GM23248 (cell line): ENCODE results near the gene DRD4. TPM values are rescaled to one million over a fixed set of nuclear protein-coding genes. Genes with fewer than 3 reads are reported as not detected.
"Not testable (repeated sequence)": the region's sequence is repeated elsewhere in the genome, so short reads cannot be mapped to it uniquely, and the experiment has no call there.

Experiments used
- DNase-seq: peaks from one replicate; pipeline ENCODE4 v3.0.0-alpha.2; 2015
- H2AFZ ChIP-seq: fragments of 200-600 bp; sonication (generic); 2 replicates; pipeline ENCODE4 v1.6.1; 2016; ENCODE audit warnings: antibody characterized with exemption
- H3F3A ChIP-seq: fragments of 200-600 bp; sonication (generic); 2 replicates; pipeline ENCODE4 v1.6.1; 2016; ENCODE audit warnings: mild to moderate bottlenecking, antibody characterized with exemption, mixed run types; ENCODE audit not compliant: insufficient read depth
- H3K27ac ChIP-seq: fragments of 200-600 bp; sonication (generic); 2 replicates; pipeline ENCODE4 v1.5.1; 2016; ENCODE audit warnings: mild to moderate bottlenecking
- H3K27me3 ChIP-seq: fragments of 200-600 bp; sonication (generic); replicated peaks from 2 replicates; pipeline ENCODE4 v1.6.1; 2016; ENCODE audit warnings: mild to moderate bottlenecking; ENCODE audit not compliant: insufficient read depth
- H3K36me3 ChIP-seq: fragments of 200-600 bp; sonication (generic); 2 replicates; pipeline ENCODE4 v1.6.1; 2016; ENCODE audit warnings: low read depth, mild to moderate bottlenecking
- H3K4me1 ChIP-seq: fragments of 200-600 bp; sonication (generic); 2 replicates; pipeline ENCODE4 v1.6.1; 2016; ENCODE audit warnings: mild to moderate bottlenecking; ENCODE audit not compliant: insufficient read depth
- H3K4me2 ChIP-seq: fragments of 200-600 bp; sonication (generic); one replicate; pipeline ENCODE4 v1.6.1; 2016; ENCODE audit warnings: mild to moderate bottlenecking; ENCODE audit not compliant: unreplicated experiment
- H3K4me3 ChIP-seq: fragments of 200-600 bp; sonication (generic); 2 replicates; pipeline ENCODE4 v1.5.1; 2016; ENCODE audit warnings: mild to moderate bottlenecking
- H3K79me2 ChIP-seq: fragments of 200-600 bp; sonication (generic); 2 replicates; pipeline ENCODE4 v1.6.1; 2016; ENCODE audit warnings: mild to moderate bottlenecking; ENCODE audit not compliant: insufficient read depth
- H3K9ac ChIP-seq: fragments of 200-600 bp; sonication (generic); 2 replicates; pipeline ENCODE4 v1.6.1; 2016; ENCODE audit warnings: mild to moderate bottlenecking
- H3K9me2 ChIP-seq: fragments of 200-600 bp; sonication (generic); 2 replicates; pipeline ENCODE4 v1.6.1; 2016; ENCODE audit warnings: mixed run types, mild to moderate bottlenecking, moderate library complexity; ENCODE audit not compliant: insufficient read depth
- H3K9me3 ChIP-seq: fragments of 200-600 bp; sonication (generic); one replicate; pipeline ENCODE4 v1.6.1; 2017; ENCODE audit warnings: low read depth
- H4K20me1 ChIP-seq: fragments of 200-600 bp; sonication (generic); 2 replicates; pipeline ENCODE4 v1.6.0; 2016; ENCODE audit not compliant: insufficient read depth
- EZH2 ChIP-seq: fragments of 200-600 bp; sonication (generic); IDR thresholded peaks from 2 replicates; pipeline ENCODE4 v1.6.1; 2018; ENCODE audit warnings: antibody characterized with exemption, mild to moderate bottlenecking; ENCODE audit not compliant: insufficient read depth, poor library complexity, severe bottlenecking
- EZH2phosphoT487 ChIP-seq: fragments of 200-600 bp; sonication (generic); IDR thresholded peaks from 2 replicates; pipeline ENCODE4 v1.6.1; 2018; ENCODE audit warnings: antibody characterized with exemption, moderate library complexity, mild to moderate bottlenecking, low read depth; ENCODE audit not compliant: insufficient read depth
- WGBS, 2 experiments: methylation state at CpG; one replicate each; pipeline ENCODE4 v1.1.6; 2015 to 2017; ENCODE audit warnings: low lambda C conversion rate in 2 of 2, low coverage in 1 of 2; ENCODE audit errors: missing lambda C conversion rate in 2 of 2; 5-methylcytosine and 5-hydroxymethylcytosine counted together
- in situ Hi-C: fragments of 300-500 bp; cut with MboI; formaldehyde crosslinking; loops from 2 replicates; pipeline ENCODE4 v1.15.0; 2020
- polyA plus RNA-seq: library from polyadenylated mRNA; unstranded; fragments of >200 nt; fragmentation: Nextera tagmentation; extraction: Ambion mirVana; gene quantifications from 2 replicates; pipeline ENCODE4 v1.2.1, GENCODE V29; 2016
- total RNA-seq: library from RNA; depleted of rRNA; stranded (reverse); fragments of >200 nt; shearing (Covaris generic); gene quantifications from 2 replicates; pipeline ENCODE4 v1.2.3, GENCODE V29; 2014; rRNA removed

DRD4 gene
- total and polyA plus RNA-seq, 2 experiments from 2014 or later = not detected

GRCh38 chr11:689625-690024, 52.6 kb downstream of the DRD4 start:
- Histone ChIP-seq H3K9me2 (no peaks in the 10 kb centered on the region), H3K27ac (no peak overlapping the region), H4K20me1 (no peaks in the 10 kb centered on the region), H2AFZ (no peak overlapping the region), H3K9ac (no peak overlapping the region), H3K36me3 (peaks cover 14% of the 10 kb centered on the region; the same call in 1 of the 2 replicates), H3K4me1 (peaks cover 11% of the 10 kb centered on the region), H3F3A (no peaks in the 10 kb centered on the region), H3K4me3 (no peak overlapping the region), H3K27me3 (no peaks in the 10 kb centered on the region), H3K9me3 (no peaks in the 10 kb centered on the region), H3K4me2 (no peak overlapping the region), H3K79me2 (peaks cover 47% of the 10 kb centered on the region)
- in situ Hi-C loops = no loop called here
- 76 to 79% methylated on average over 7 of the region's 7 CpGs for WGBS, 2 experiments
- no peak for TF ChIP-seq EZH2
- no peak for TF ChIP-seq EZH2phosphoT487
- DNase-seq = no peak

GRCh38 chr11:690244-690643, 53.2 kb downstream of the DRD4 start:
- DNase-seq, H3K9me3 ChIP-seq, in situ Hi-C loops, H3K4me3 ChIP-seq, H3F3A ChIP-seq, H2AFZ ChIP-seq, H3K9me2 ChIP-seq, H3K27me3 ChIP-seq, H4K20me1 ChIP-seq, H3K9ac ChIP-seq, H3K27ac ChIP-seq, H3K4me2 ChIP-seq: not testable (repeated sequence)
- Histone ChIP-seq H3K4me1 (peaks cover 11% of the 10 kb centered on the region), H3K79me2 (peaks cover 47% of the 10 kb centered on the region), H3K36me3 (peaks cover 13% of the 10 kb centered on the region; the same call in 1 of the 2 replicates)
- WGBS, 2 experiments = 91 to 100% methylated on average over 3 of the region's 3 CpGs

Other genes starting within 250 kb of the DRD4 start
- gene PKP3, start 243.1 kb upstream of the DRD4 start, total RNA-seq = 1.2 and 4.9 TPM in 2 replicates
- 2.2 and 2.4 TPM in 2 replicates for gene PKP3, start 243.1 kb upstream of the DRD4 start, polyA plus RNA-seq
- 17.7 and 28.3 TPM in 2 replicates for gene SIGIRR, start 222.3 kb upstream of the DRD4 start, total RNA-seq
- 59.5 and 61.1 TPM in 2 replicates for gene SIGIRR, start 222.3 kb upstream of the DRD4 start, polyA plus RNA-seq
- gene ANO9, start 195.3 kb upstream of the DRD4 start, total RNA-seq = not detected in 2 replicates
- gene ANO9, start 195.3 kb upstream of the DRD4 start, polyA plus RNA-seq = not detected in 2 replicates
- gene PTDSS2, start 187.0 kb upstream of the DRD4 start, total RNA-seq = 29.2 and 44.1 TPM in 2 replicates
- 20.1 and 22.2 TPM in 2 replicates for gene PTDSS2, start 187.0 kb upstream of the DRD4 start, polyA plus RNA-seq
- gene RNH1, start 130.0 kb upstream of the DRD4 start, total RNA-seq = 680 and 751 TPM in 2 replicates
- 623 and 664 TPM in 2 replicates for gene RNH1, start 130.0 kb upstream of the DRD4 start, polyA plus RNA-seq
- 62.1 and 83.7 TPM in 2 replicates for gene HRAS, start 101.7 kb upstream of the DRD4 start, total RNA-seq
- gene HRAS, start 101.7 kb upstream of the DRD4 start, polyA plus RNA-seq = 76.9 and 85.3 TPM in 2 replicates
- gene LRRC56, start 99.7 kb upstream of the DRD4 start, total RNA-seq = 1.3 TPM in 1 of 2 replicates, not detected in the other
- 0.72 and 0.86 TPM in 2 replicates for gene LRRC56, start 99.7 kb upstream of the DRD4 start, polyA plus RNA-seq
- gene LMNTD2, start 76.5 kb upstream of the DRD4 start, total RNA-seq = 0.22 and 2.3 TPM in 2 replicates
- gene LMNTD2, start 76.5 kb upstream of the DRD4 start, polyA plus RNA-seq = 0.35 and 0.36 TPM in 2 replicates
- gene RASSF7, start 76.3 kb upstream of the DRD4 start, total RNA-seq = 18.8 and 19.3 TPM in 2 replicates
- gene RASSF7, start 76.3 kb upstream of the DRD4 start, polyA plus RNA-seq = 10.6 and 11.9 TPM in 2 replicates
- gene PHRF1, start 60.8 kb upstream of the DRD4 start, total RNA-seq = 27.7 and 30.5 TPM in 2 replicates
- 10.9 and 11.0 TPM in 2 replicates for gene PHRF1, start 60.8 kb upstream of the DRD4 start, polyA plus RNA-seq
- gene IRF7, start 21.3 kb upstream of the DRD4 start, total RNA-seq = 3.7 and 11.8 TPM in 2 replicates
- gene IRF7, start 21.3 kb upstream of the DRD4 start, polyA plus RNA-seq = 4.7 and 5.1 TPM in 2 replicates
- not detected in 2 replicates for gene CDHR5, start 12.3 kb upstream of the DRD4 start, total RNA-seq
- not detected in 2 replicates for gene CDHR5, start 12.3 kb upstream of the DRD4 start, polyA plus RNA-seq
- gene SCT, start 10.1 kb upstream of the DRD4 start, total RNA-seq = not detected in 2 replicates
- gene SCT, start 10.1 kb upstream of the DRD4 start, polyA plus RNA-seq = not detected in 2 replicates
- 31.6 and 38.5 TPM in 2 replicates for gene DEAF1, start 58.0 kb downstream of the DRD4 start, total RNA-seq
- gene DEAF1, start 58.0 kb downstream of the DRD4 start, polyA plus RNA-seq = 31.7 and 35.0 TPM in 2 replicates
- 27.0 and 37.3 TPM in 2 replicates for gene TMEM80, start 58.5 kb downstream of the DRD4 start, total RNA-seq
- 47.9 and 50.1 TPM in 2 replicates for gene TMEM80, start 58.5 kb downstream of the DRD4 start, polyA plus RNA-seq
- 58.3 and 59.7 TPM in 2 replicates for gene EPS8L2, start 69.0 kb downstream of the DRD4 start, total RNA-seq
- gene EPS8L2, start 69.0 kb downstream of the DRD4 start, polyA plus RNA-seq = 46.4 and 48.2 TPM in 2 replicates
- 185 and 216 TPM in 2 replicates for gene TALDO1, start 110.2 kb downstream of the DRD4 start, total RNA-seq
- gene TALDO1, start 110.2 kb downstream of the DRD4 start, polyA plus RNA-seq = 313 and 318 TPM in 2 replicates
- gene GATD1, start 140.2 kb downstream of the DRD4 start, total RNA-seq = 38.3 and 45.0 TPM in 2 replicates
- 27.0 and 27.4 TPM in 2 replicates for gene GATD1, start 140.2 kb downstream of the DRD4 start, polyA plus RNA-seq
- gene CEND1, start 152.8 kb downstream of the DRD4 start, total RNA-seq = 2.1 and 2.8 TPM in 2 replicates
- 3.4 and 3.9 TPM in 2 replicates for gene CEND1, start 152.8 kb downstream of the DRD4 start, polyA plus RNA-seq
- 10.5 and 13.9 TPM in 2 replicates for gene SLC25A22, start 161.0 kb downstream of the DRD4 start, total RNA-seq
- gene SLC25A22, start 161.0 kb downstream of the DRD4 start, polyA plus RNA-seq = 18.7 and 19.4 TPM in 2 replicates
- gene PIDD1, start 168.0 kb downstream of the DRD4 start, total RNA-seq = 4.2 and 6.4 TPM in 2 replicates
- gene PIDD1, start 168.0 kb downstream of the DRD4 start, polyA plus RNA-seq = 7.3 and 8.5 TPM in 2 replicates
- 162 and 263 TPM in 2 replicates for gene RPLP2, start 172.7 kb downstream of the DRD4 start, total RNA-seq
- 726 and 744 TPM in 2 replicates for gene RPLP2, start 172.7 kb downstream of the DRD4 start, polyA plus RNA-seq
- gene PNPLA2, start 181.6 kb downstream of the DRD4 start, total RNA-seq = 35.2 and 38.7 TPM in 2 replicates
- gene PNPLA2, start 181.6 kb downstream of the DRD4 start, polyA plus RNA-seq = 87.6 and 98.1 TPM in 2 replicates
- 0.38 and 2.3 TPM in 2 replicates for gene CRACR2B, start 190.7 kb downstream of the DRD4 start, total RNA-seq
- gene CRACR2B, start 190.7 kb downstream of the DRD4 start, polyA plus RNA-seq = 1.2 and 2.0 TPM in 2 replicates
- 1,651 and 1,751 TPM in 2 replicates for gene CD151, start 195.7 kb downstream of the DRD4 start, total RNA-seq
- gene CD151, start 195.7 kb downstream of the DRD4 start, polyA plus RNA-seq = 796 and 807 TPM in 2 replicates
- 67.8 and 113 TPM in 2 replicates for gene POLR2L, start 205.3 kb downstream of the DRD4 start, total RNA-seq
- gene POLR2L, start 205.3 kb downstream of the DRD4 start, polyA plus RNA-seq = 804 and 820 TPM in 2 replicates
- 340 and 393 TPM in 2 replicates for gene TSPAN4, start 205.6 kb downstream of the DRD4 start, total RNA-seq
- gene TSPAN4, start 205.6 kb downstream of the DRD4 start, polyA plus RNA-seq = 343 and 344 TPM in 2 replicates